Body of pancreas (tissue), 4 donors: Measurements from ENCODE around the gene CAMK2D. TPM values are rescaled to one million over a fixed set of nuclear protein-coding genes. Genes with fewer than 3 reads are reported as not detected.

Source experiments
- ATAC-seq: fragments of 150-250 bp; one replicate; pipeline ENCODE4 v1.9.1; 2016
- DNase-seq, 4 donors: peaks; one replicate each; pipeline ENCODE4 v3.0.0-alpha.2; 2019
- H3K27ac ChIP-seq, 4 donors: fragments of 200-600 bp; sonication (generic); 1 replicate in 3 of 4; 2 replicates in 1 of 4; pipeline versions ENCODE4 v1.5.1 to v1.6.1; 2016 to 2019; ENCODE audit warnings: mild to moderate bottlenecking in 1 of 4, mixed read lengths in 1 of 4, moderate library complexity in 1 of 4
- H3K27me3 ChIP-seq, 2 donors: fragments of 200-600 bp; sonication (generic); one replicate each; pipeline ENCODE4 v1.6.0; 2016; ENCODE audit warnings: mild to moderate bottlenecking in 1 of 2
- H3K36me3 ChIP-seq, 2 donors: fragments of 200-600 bp; sonication (generic); replicated peaks in 1 of 2; 2 replicates each; pipeline ENCODE4 v1.5.1; 2016; ENCODE audit warnings: low read depth in 2 of 2; ENCODE audit not compliant: insufficient read depth in 1 of 2
- H3K4me1 ChIP-seq: fragments of 200-600 bp; sonication (generic); one replicate; pipeline ENCODE4 v1.6.0; 2016
- H3K4me3 ChIP-seq, 2 donors: fragments of 200-600 bp; sonication (generic); 1 replicate in 1 of 2; 2 replicates in 1 of 2; pipeline ENCODE4 v1.5.1; 2016 to 2019
- H3K9me3 ChIP-seq, 3 donors: fragments of 200-600 bp; sonication (generic); 1 replicate in 2 of 3; 2 replicates in 1 of 3; pipeline ENCODE4 v1.5.1; 2016
- POLR2A ChIP-seq, 3 donors: fragments of 450-650 bp; IDR thresholded peaks; one replicate each; pipeline ENCODE4 v1.6.1; 2016; ENCODE audit warnings: antibody characterized with exemption in 3 of 3, mild to moderate bottlenecking in 2 of 3
- WGBS, 2 donors: methylation state at CpG; one replicate each; pipeline ENCODE4 v1.1.5; 2017; 5-methylcytosine and 5-hydroxymethylcytosine counted together
- intact Hi-C: fragments of 100-400 bp; cut with DNase I; formaldehyde crosslinking; loops from one replicate; pipeline ENCODE4 v1.15.1; 2023
- total RNA-seq, 2 donors: library from RNA; depleted of rRNA; stranded (reverse); fragments of >200 nt; gene quantifications; one replicate each; pipeline ENCODE4 v1.1.0, GENCODE V29; 2016
- TF ChIP-seq, protein P1 (sequence below), 7 experiments: fragments of 450-650 bp in 4 of 7; fragments of 200-600 bp in 3 of 7; sonication (generic) in 3 of 7; IDR thresholded peaks; one replicate each; pipeline ENCODE4 v1.5.1; 2016 to 2019; ENCODE audit warnings: antibody characterized with exemption in 7 of 7

CAMK2D gene
- total RNA-seq, 2 donors from 2014 or later: 25.7 to 29.3 TPM

GRCh38 chr4:113757486-113757885, 4.1 kb downstream of the CAMK2D start:
- TF ChIP-seq, protein P1, sequence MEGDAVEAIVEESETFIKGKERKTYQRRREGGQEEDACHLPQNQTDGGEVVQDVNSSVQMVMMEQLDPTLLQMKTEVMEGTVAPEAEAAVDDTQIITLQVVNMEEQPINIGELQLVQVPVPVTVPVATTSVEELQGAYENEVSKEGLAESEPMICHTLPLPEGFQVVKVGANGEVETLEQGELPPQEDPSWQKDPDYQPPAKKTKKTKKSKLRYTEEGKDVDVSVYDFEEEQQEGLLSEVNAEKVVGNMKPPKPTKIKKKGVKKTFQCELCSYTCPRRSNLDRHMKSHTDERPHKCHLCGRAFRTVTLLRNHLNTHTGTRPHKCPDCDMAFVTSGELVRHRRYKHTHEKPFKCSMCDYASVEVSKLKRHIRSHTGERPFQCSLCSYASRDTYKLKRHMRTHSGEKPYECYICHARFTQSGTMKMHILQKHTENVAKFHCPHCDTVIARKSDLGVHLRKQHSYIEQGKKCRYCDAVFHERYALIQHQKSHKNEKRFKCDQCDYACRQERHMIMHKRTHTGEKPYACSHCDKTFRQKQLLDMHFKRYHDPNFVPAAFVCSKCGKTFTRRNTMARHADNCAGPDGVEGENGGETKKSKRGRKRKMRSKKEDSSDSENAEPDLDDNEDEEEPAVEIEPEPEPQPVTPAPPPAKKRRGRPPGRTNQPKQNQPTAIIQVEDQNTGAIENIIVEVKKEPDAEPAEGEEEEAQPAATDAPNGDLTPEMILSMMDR (IDR thresholded peaks at IDR 0.05): no peak
- TF ChIP-seq POLR2A (IDR thresholded peaks at IDR 0.05): no peak
- Histone ChIP-seq H3K4me1 (peaks cover 5% of the 10 kb centered on the region), H3K4me3 (no peak overlapping the region), H3K36me3 (no peaks in the 10 kb centered on the region), H3K27ac (no peak overlapping the region), H3K9me3 (no peaks in the 10 kb centered on the region), H3K27me3 (no peaks in the 10 kb centered on the region)
- DNase-seq (no peak), ATAC-seq (no peak)
- WGBS, 2 donors: 90 to 91% methylated on average over 3 of the region's 3 CpGs
- intact Hi-C loops: no loop called here

DNA sequence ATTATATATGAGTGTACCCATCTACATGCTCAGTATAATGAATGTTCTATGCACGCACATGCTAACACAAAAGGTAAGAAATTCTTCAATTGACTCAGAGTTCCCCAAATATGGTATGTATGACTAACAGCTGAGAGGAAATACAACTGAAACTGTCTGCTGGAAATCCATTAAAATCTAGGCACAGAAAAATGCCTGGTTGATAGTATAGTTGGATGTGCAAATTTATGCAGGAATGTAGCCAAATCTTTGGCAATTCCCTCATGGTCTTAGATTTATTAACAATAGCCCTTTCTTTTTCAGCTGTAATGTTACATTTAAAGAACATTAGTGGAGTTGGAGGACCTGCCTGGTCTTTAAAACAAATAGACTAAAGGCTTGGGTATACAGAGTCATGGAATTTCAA, 5.5 kb downstream of the CAMK2D start:
- Histone ChIP-seq H3K4me3 (no peak overlapping the region), H3K27me3 (no peaks in the 10 kb centered on the region), H3K27ac (no peak overlapping the region), H3K36me3 (no peaks in the 10 kb centered on the region), H3K9me3 (no peaks in the 10 kb centered on the region), H3K4me1 (peaks cover 5% of the 10 kb centered on the region)
- intact Hi-C loops: no loop called here
- no peak for TF ChIP-seq POLR2A (IDR thresholded peaks at IDR 0.05)
- TF ChIP-seq, protein P1 (IDR thresholded peaks at IDR 0.05): no peak
- DNase-seq: no peak
- WGBS, 2 donors: 82 to 91% methylated on average over 1 of the region's 1 CpG
- no peak for ATAC-seq

DNA sequence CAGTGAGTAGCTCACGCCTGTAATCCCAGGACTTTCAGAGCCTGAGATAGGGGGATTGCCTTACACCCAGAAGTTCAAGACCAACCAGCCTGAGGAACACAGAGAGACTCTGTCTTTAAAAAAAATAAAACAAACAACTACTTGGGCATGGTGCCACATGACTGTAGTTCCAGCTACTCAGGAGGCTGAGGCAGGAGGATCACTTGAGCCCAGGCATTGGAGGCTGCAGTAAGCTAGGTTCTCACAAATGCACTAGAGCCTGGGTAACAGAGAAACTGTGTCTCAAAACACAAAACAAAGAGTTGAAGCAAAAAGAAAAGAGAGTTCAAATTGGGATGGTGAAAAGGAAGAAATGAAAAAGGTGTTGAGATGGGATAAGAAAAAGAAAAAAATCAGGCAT, 10.8 kb downstream of the CAMK2D start:
- no peaks in the 10 kb centered on the region for H3K9me3 ChIP-seq
- intact Hi-C loops: no loop called here
- no peak overlapping the region for H3K27ac ChIP-seq
- 93 to 100% methylated on average over 1 of the region's 1 CpG for WGBS, 2 donors
- H3K4me1 ChIP-seq: peaks cover under 1% of the 10 kb centered on the region
- ATAC-seq (no peak), DNase-seq (no peak)
- H3K4me3 ChIP-seq: no peak overlapping the region
- no peaks in the 10 kb centered on the region for H3K27me3 ChIP-seq
- H3K36me3 ChIP-seq: no peaks in the 10 kb centered on the region
- TF ChIP-seq, protein P1 (IDR thresholded peaks at IDR 0.05): no peak
- TF ChIP-seq POLR2A (IDR thresholded peaks at IDR 0.05): no peak

DNA sequence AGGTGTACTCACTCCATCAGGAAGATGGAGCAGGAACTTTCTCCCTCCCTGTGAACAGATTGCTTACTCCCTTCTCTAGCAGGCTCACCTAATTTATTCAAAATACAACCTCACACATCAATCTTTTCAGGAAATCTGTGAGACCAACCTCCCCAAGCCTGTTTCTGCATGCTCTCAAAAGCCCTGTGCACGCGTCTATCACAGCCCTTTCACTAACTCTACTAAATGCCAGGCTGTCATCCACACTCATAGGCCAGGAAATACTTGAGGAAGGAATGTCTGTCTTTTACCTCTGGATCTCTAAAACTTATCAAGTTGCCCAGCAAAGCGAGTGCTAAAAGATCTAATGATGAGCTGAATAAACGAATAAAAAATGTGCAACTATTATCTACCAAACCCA, 11.2 kb downstream of the CAMK2D start:
- intact Hi-C loops: no loop called here
- no peak overlapping the region for H3K4me3 ChIP-seq
- no peak overlapping the region for H3K27ac ChIP-seq
- DNase-seq (no peak), ATAC-seq (no peak)
- no peaks in the 10 kb centered on the region for H3K27me3 ChIP-seq
- no peaks in the 10 kb centered on the region for H3K4me1 ChIP-seq
- TF ChIP-seq POLR2A (IDR thresholded peaks at IDR 0.05): no peak
- TF ChIP-seq, protein P1 (IDR thresholded peaks at IDR 0.05): no peak
- no peaks in the 10 kb centered on the region for H3K36me3 ChIP-seq
- H3K9me3 ChIP-seq: no peaks in the 10 kb centered on the region
- 96% methylated on average over 4 of the region's 4 CpGs for WGBS, 2 donors

DNA sequence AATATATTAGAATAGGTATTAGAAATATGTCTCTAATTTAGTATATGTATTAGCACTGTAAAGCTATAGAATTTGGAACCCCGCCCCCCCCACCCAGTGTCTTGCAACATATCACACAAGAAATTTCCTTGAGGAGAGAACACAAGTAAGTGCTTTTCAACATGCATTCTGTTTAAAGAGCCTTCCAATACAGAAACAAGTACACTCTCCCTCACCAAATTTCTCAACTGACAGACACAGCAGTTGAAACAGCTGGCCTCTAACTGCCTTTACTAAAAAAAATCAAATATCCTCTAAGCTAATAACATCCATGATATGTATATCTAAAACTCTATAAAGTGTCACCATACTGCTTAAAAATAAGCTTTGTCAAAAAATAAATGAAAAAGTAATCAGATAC, 12.4 kb downstream of the CAMK2D start:
- intact Hi-C loops: no loop called here

More for the DNA sequence above, 12.4 kb downstream of the CAMK2D start:
- TF ChIP-seq, protein P1 (IDR thresholded peaks at IDR 0.05): no peak
- no peak for TF ChIP-seq POLR2A (IDR thresholded peaks at IDR 0.05)
- Histone ChIP-seq H3K9me3 (no peaks in the 10 kb centered on the region), H3K4me1 (no peaks in the 10 kb centered on the region), H3K27ac (no peak overlapping the region), H3K4me3 (no peak overlapping the region), H3K27me3 (no peaks in the 10 kb centered on the region), H3K36me3 (no peaks in the 10 kb centered on the region)
- ATAC-seq (no peak), DNase-seq (no peak)
- WGBS, 2 donors: 96 to 100% methylated on average over 1 of the region's 1 CpG
